SK-N-MC (cell line): ENCODE measurements around the gene RELN.
"Not testable (repeated sequence)": the region's sequence is repeated elsewhere in the genome, so short reads cannot be mapped to it uniquely, and the experiment has no call there.

Experiments used
- DNase-seq: peaks from one replicate; pipeline ENCODE4 v3.0.0-alpha.2; 2011; ENCODE audit warnings: low read depth, low spot score
- H3K27ac ChIP-seq: fragments of 200-600 bp; sonication (generic); 2 replicates; pipeline ENCODE4 v1.5.1; 2016; ENCODE audit warnings: mixed run types
- H3K36me3 ChIP-seq: fragments of 200-600 bp; sonication (generic); 2 replicates; pipeline ENCODE4 v1.6.1; 2017; ENCODE audit warnings: antibody characterized with exemption, low read length, mixed read lengths; ENCODE audit not compliant: insufficient read depth
- H3K4me3 ChIP-seq: fragments of 200-600 bp; sonication (generic); 2 replicates; pipeline ENCODE4 v1.5.1; 2016
- H3K9ac ChIP-seq: fragments of 200-600 bp; sonication (generic); 2 replicates; pipeline ENCODE4 v1.8.0; 2017; ENCODE audit warnings: mixed run types, mixed read lengths; ENCODE audit not compliant: insufficient read length
- H3K9me3 ChIP-seq: fragments of 200-600 bp; sonication (generic); 2 replicates; pipeline ENCODE4 v1.6.1; 2017; ENCODE audit warnings: low read depth, mild to moderate bottlenecking, antibody characterized with exemption, low read length, moderate library complexity, mixed read lengths
- EZH2 ChIP-seq: fragments of 200-600 bp; sonication (generic); IDR thresholded peaks from one replicate; pipeline ENCODE4 v1.6.1; 2017; ENCODE audit warnings: antibody characterized with exemption
- FOXP2 ChIP-seq: optimal IDR thresholded peaks from 2 replicates; pipeline ENCODE3; 2011; ENCODE audit warnings: mild to moderate bottlenecking, moderate library complexity; ENCODE audit not compliant: insufficient read depth; ENCODE audit errors: extremely low read length, control extremely low read depth
- POLR2AphosphoS5 ChIP-seq: IDR thresholded peaks from 2 replicates; pipeline ENCODE4 v1.6.1; 2012; ENCODE audit warnings: mild to moderate bottlenecking, low read depth, low read length, borderline replicate concordance

The RELN gene

DNA sequence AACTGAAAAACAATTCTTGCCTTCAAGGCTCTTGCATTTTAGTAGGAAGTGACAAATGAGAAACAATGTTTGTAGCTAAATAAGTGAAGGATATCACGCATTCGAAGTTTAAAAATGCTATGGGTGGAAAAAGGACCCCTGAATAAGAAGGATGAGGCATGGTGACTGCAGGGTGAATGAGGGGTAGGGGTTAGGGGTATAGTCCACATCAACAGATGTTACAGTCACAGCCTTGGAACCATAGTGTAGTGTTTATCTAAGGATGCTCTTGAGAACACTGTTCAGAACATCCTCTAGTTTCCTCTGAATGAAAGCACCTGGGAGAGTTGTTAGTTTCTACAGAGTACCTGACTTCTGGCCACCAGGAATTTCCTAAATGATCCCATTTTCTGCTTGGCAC is 157.0 kb downstream of the RELN start:
- TF ChIP-seq EZH2 (no peak), POLR2AphosphoS5 (no peak), FOXP2 (no peak)
- H3K27ac ChIP-seq: no peak overlapping the region
- DNase-seq: no peak
- H3K4me3 ChIP-seq: no peak overlapping the region
- H3K9me3 ChIP-seq: no peaks in the 10 kb centered on the region
- H3K36me3 ChIP-seq: no peaks in the 10 kb centered on the region
- H3K9ac ChIP-seq: no peak overlapping the region

DNA sequence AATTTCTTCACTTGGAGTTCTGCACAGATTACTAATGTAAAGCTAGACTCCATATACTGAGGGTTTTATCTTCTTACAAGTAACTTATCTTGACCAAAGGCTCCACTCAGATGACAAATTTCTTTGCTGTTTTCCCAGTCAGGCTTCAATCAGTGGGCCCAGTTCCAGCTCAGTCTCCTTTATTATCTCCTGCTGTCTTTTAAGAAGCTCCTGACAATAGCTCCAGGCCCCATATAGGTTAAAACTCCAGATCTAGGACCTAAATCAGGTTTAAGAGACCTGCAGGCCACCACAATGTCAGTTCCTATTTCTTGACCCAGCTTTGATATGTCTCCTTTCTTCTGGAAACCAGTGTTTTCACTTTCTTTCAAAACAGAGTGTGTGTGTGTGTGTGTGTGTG is 165.2 kb downstream of the RELN start:
- TF ChIP-seq EZH2: no peak
- no peak for TF ChIP-seq FOXP2
- TF ChIP-seq POLR2AphosphoS5: no peak
- Histone ChIP-seq H3K9ac (no peak overlapping the region), H3K36me3 (no peaks in the 10 kb centered on the region), H3K27ac (no peak overlapping the region), H3K9me3 (no peaks in the 10 kb centered on the region; the same call in 1 of the 2 replicates), H3K4me3 (no peak overlapping the region)
- DNase-seq: no peak

DNA sequence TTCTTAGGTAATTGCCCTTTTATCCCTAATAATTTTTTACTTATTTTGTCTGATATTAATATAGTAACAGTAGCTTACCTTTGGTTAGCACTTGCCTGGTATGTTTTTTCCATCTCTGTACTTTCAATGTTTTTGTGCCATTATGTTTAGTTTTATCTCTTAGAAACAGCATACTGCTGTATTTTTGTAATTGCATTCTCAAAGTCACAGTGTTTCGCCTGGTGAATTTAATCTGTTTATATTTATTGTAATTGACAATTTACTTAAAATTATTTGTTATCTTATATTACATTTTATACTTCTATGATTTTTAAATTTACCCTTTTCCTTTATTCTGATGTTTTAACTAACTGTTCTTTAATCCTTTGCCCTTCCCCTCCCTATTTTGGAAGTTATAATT is 166.4 kb downstream of the RELN start:
- H3K4me3 ChIP-seq: no peak overlapping the region
- H3K9me3 ChIP-seq: no peaks in the 10 kb centered on the region; the same call in 1 of the 2 replicates
- H3K27ac ChIP-seq: no peak overlapping the region
- TF ChIP-seq EZH2 (no peak), FOXP2 (no peak), POLR2AphosphoS5 (no peak)
- H3K36me3 ChIP-seq: no peaks in the 10 kb centered on the region
- no peak overlapping the region for H3K9ac ChIP-seq
- DNase-seq: no peak

DNA sequence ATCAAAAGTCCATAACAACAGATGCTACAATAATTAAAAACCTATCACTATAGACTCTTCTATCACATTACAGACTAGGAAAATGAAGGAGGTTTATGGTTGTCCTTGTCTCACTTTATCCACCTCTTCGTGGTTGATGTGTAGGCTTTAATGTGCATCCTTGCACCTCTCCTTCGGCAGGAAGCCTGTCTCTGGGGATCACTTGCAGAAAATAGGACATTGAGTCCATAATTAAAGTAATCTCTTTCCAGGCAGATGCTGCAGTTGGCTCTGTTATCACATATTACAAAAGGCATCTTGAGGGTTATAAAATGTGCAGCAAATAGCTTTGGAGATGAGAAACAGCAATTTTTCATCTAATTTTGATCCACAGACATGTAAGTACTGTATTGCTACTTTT is 168.4 kb downstream of the RELN start:
- Histone ChIP-seq H3K9me3 (no peaks in the 10 kb centered on the region; the same call in 1 of the 2 replicates), H3K36me3 (no peaks in the 10 kb centered on the region), H3K9ac (no peak overlapping the region), H3K4me3 (no peak overlapping the region), H3K27ac (no peak overlapping the region)
- TF ChIP-seq POLR2AphosphoS5 (no peak), FOXP2 (no peak)
- DNase-seq: no peak

DNA sequence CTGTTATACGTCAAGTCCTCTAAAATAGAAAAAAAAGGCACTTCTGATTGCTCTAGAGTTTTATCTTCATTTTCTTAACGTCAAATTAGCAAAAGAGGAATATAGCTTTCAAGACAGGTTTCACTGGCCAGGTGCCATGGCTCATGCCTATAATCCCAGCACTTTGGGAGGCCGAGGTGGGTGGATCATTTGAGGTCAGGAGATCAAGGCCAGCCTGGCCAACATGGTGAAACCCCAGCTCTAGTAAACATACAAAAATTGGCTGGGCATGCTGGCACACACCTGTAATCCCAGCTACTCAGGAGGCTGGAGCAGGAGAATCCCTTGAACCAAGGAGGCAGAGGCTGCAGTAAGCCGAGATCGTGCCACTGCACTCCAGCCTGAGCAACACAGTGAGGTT is 173.5 kb downstream of the RELN start:
- not testable (repeated sequence) for H3K36me3 ChIP-seq, H3K4me3 ChIP-seq, DNase-seq, H3K27ac ChIP-seq, H3K9me3 ChIP-seq, H3K9ac ChIP-seq

DNA sequence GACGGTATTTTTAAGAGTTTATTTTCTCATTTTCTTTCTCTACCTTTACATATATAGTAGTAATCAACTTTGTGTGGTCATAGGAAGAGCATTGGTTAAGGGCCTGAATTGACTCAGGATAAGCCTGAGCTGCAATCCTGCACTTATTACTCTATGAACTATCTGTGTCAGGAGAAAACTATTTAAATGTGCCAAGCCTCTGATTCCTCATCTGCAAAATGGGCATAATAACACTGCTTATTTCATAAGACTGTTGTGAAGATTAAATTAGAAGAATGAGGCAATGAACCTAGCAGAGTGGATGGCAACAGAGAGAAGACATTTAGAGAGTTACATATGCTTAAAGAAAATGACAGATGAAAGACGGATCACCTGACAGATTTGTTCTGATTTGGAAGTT is 175.5 kb downstream of the RELN start:
- H3K27ac ChIP-seq: no peak overlapping the region
- H3K9me3 ChIP-seq: no peaks in the 10 kb centered on the region
- DNase-seq: no peak
- TF ChIP-seq EZH2: no peak
- TF ChIP-seq POLR2AphosphoS5: no peak
- no peak for TF ChIP-seq FOXP2
- H3K36me3 ChIP-seq: no peaks in the 10 kb centered on the region
- H3K9ac ChIP-seq: no peak overlapping the region
- no peak overlapping the region for H3K4me3 ChIP-seq

DNA sequence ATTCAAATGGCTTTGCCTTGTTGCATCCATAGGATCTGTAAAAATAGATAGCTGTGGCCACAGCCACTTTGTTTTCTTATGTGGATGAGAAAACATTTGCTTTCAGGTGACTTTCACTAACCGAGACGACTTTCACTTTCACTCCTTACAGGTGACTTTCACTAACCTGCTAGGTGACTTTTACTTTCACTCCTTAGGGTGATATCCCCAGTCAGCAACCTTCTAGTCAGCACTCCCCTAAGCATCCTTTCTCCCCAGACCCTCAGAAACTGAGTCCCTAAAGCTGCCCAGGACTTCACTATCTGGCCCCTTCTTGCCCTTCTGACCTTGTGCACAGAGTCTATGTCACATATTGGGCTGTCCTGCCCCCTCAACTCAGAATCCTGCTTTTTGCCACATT is 177.5 kb downstream of the RELN start:
- DNase-seq: no peak
- no peak overlapping the region for H3K27ac ChIP-seq
- no peaks in the 10 kb centered on the region for H3K36me3 ChIP-seq
- TF ChIP-seq FOXP2 (no peak), POLR2AphosphoS5 (no peak), EZH2 (no peak)
- no peak overlapping the region for H3K9ac ChIP-seq
- H3K9me3 ChIP-seq: no peaks in the 10 kb centered on the region
- H3K4me3 ChIP-seq: no peak overlapping the region

DNA sequence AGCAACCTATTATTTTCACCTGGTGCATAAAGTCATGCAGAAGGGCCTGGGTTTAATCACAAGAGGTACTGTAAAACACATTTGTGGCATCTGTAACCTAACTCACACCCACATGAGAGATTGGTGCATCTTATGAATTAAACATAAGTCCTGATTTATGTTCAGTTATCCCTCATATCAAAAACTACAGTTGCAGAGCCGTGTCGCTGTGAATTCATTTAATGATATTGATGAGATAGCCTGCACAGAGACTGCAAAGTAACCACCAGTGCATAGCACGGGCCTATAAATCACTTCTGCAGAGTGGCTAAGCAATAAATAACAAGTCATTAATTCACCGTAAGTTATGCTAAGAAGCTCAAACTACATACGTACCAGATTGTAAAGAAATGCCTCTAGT is 178.2 kb downstream of the RELN start:
- TF ChIP-seq POLR2AphosphoS5 (no peak), FOXP2 (no peak), EZH2 (no peak)
- DNase-seq: no peak
- Histone ChIP-seq H3K27ac (no peak overlapping the region), H3K9ac (no peak overlapping the region), H3K36me3 (no peaks in the 10 kb centered on the region), H3K9me3 (no peaks in the 10 kb centered on the region), H3K4me3 (no peak overlapping the region)

DNA sequence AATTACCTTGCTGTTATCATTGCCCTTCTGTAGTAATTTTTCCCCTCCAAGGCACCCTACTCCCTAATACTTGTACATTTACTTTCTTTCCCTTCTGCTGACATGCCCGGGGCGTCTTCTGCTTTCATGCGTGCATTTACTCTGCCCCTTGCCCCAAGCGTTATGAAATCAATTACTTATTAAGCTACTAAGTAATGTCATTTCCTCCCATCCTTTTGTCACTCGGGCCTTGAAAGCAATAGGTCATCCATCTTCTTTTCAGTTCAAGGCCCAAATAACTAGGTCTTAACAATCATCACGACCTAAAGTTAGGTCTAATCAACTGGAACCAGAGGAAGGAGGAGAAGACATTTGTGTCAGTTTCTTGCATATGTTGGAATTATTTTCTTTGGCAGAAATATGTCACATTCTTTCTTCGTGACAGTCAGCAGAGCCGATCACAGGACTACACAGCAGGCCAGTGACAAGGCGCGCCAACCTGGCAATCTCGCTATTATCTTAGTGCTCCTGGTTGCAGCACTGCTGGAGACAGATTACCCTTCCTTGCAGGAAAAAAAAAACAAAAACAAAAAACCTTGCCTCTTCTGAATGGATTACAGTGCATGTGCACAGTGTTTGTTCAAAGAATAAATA is 179.2 kb downstream of the RELN start:
- no peaks in the 10 kb centered on the region for H3K9me3 ChIP-seq
- TF ChIP-seq EZH2 (no peak), POLR2AphosphoS5 (no peak), FOXP2 (no peak)
- no peak for DNase-seq
- no peaks in the 10 kb centered on the region for H3K36me3 ChIP-seq
- H3K27ac ChIP-seq: no peak overlapping the region
- no peak overlapping the region for H3K4me3 ChIP-seq
- H3K9ac ChIP-seq: no peak overlapping the region
